Hepatic stellate cell (primary cell): Measurements from ENCODE around the gene ADCYAP1R1.

ENCODE experiments used
- DNase-seq: peaks from one replicate; pipeline ENCODE4 v3.0.0; 2011; ENCODE audit warnings: low spot score

The ADCYAP1R1 gene

GRCh38 chr7:31051598-31052486 lies at the start of gene ADCYAP1R1:
ADCYAP1R1 (plus strand) TSS chr7:31052308; CDS start chr7:31063265, 10,957 bp downstream.
- no peak for DNase-seq

GRCh38 chr7:31003097-31003496 lies 49.0 kb upstream of the ADCYAP1R1 start:
- DNase-seq = no peak

GRCh38 chr7:31003721-31004120 lies 48.4 kb upstream of the ADCYAP1R1 start:
- no peak for DNase-seq

GRCh38 chr7:31004393-31004792 lies 47.7 kb upstream of the ADCYAP1R1 start:
- DNase-seq = no peak

- no peak for DNase-seq
These were observed 45.3 kb upstream of the ADCYAP1R1 start for GRCh38 chr7:31006857-31007256.

GRCh38 chr7:31007634-31008033 lies 44.5 kb upstream of the ADCYAP1R1 start:
- no peak for DNase-seq

- no peak for DNase-seq
These were observed 37.3 kb upstream of the ADCYAP1R1 start for GRCh38 chr7:31014826-31015225.

- DNase-seq = no peak
These were observed 35.0 kb upstream of the ADCYAP1R1 start for GRCh38 chr7:31017032-31017675.

- no peak for DNase-seq
These were observed 34.4 kb upstream of the ADCYAP1R1 start for GRCh38 chr7:31017721-31018120.

- no peak for DNase-seq
These were observed 32.6 kb upstream of the ADCYAP1R1 start for GRCh38 chr7:31019509-31019908.

GRCh38 chr7:31020161-31020560 lies 31.9 kb upstream of the ADCYAP1R1 start:
- DNase-seq = no peak

- DNase-seq = no peak
These were observed 31.5 kb upstream of the ADCYAP1R1 start for GRCh38 chr7:31020652-31021051.

GRCh38 chr7:31022117-31022516 lies 30.0 kb upstream of the ADCYAP1R1 start:
- no peak for DNase-seq

GRCh38 chr7:31022726-31023125 lies 29.4 kb upstream of the ADCYAP1R1 start:
- DNase-seq = no peak

- no peak for DNase-seq
These were observed 28.2 kb upstream of the ADCYAP1R1 start for GRCh38 chr7:31023877-31024276.

- no peak for DNase-seq
These were observed 24.7 kb upstream of the ADCYAP1R1 start for GRCh38 chr7:31027161-31027965.

GRCh38 chr7:31028006-31028405 lies 24.1 kb upstream of the ADCYAP1R1 start:
- DNase-seq = no peak

GRCh38 chr7:31028417-31028992 lies 23.6 kb upstream of the ADCYAP1R1 start:
- DNase-seq = no peak

GRCh38 chr7:31029251-31030042 lies 22.7 kb upstream of the ADCYAP1R1 start:
- DNase-seq = no peak

GRCh38 chr7:31033674-31034300 lies 18.3 kb upstream of the ADCYAP1R1 start:
- DNase-seq = no peak

GRCh38 chr7:31036924-31037323 lies 15.2 kb upstream of the ADCYAP1R1 start:
- DNase-seq = no peak
